Measurements from ENCODE around the gene CTNND2. TPM values are rescaled to one million over a fixed set of nuclear protein-coding genes. Genes with fewer than 3 reads are reported as not detected.

CTNND2 gene
- total RNA-seq, 2 experiments from 2014 or later, result 0.20 TPM; not detected in 1

DNA sequence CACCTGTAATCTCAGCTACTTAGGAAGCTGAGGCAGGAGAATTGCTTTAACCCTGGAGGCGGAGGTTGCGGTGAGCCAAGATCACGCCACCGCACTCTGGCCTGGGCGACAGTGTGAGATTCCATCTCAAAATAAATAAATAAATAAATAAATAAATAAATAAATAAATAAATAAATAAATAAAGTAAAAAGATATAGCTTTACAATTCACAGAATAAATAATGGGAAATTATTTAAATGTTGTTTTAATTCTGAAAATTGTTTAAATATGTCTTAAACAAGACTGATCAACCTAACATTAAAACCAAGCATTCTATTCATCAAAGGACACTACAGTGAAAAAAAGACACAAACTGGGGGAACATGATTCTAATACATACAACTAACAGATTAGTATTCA lies 357.1 kb downstream of the CTNND2 start:
- Histone ChIP-seq H3K4me3 (ENCODE audit: low read length) (no peak overlapping the region), H3K36me3 (ENCODE audit: insufficient read depth, low read length) (no peaks in the 10 kb centered on the region), H3K27ac (ENCODE audit: low read depth in 1 of 2, low read length in 2 of 2) (no peak overlapping the region), H3K27me3 (ENCODE audit: control insufficient read depth in 1 of 2, insufficient read depth in 2 of 2, low read length in 2 of 2) (no peaks in the 10 kb centered on the region), H3K9me3 (ENCODE audit: control insufficient read depth in 1 of 2, insufficient read depth in 1 of 2, low read length in 2 of 2) (peaks cover 0 to 4% of the 10 kb centered on the region in 2 experiments), H3K4me1 (ENCODE audit: insufficient read depth, low read length) (no peaks in the 10 kb centered on the region)
- Mint-ChIP-seq H3K27me3 (no peaks in the 10 kb centered on the region), H3K36me3 (ENCODE audit: low read depth) (no peaks in the 10 kb centered on the region), H3K4me1 (ENCODE audit: low read depth) (no peaks in the 10 kb centered on the region), H3K27ac (no peak overlapping the region), H3K4me3 (no peak overlapping the region), H3K9me3 (peaks cover 3% of the 10 kb centered on the region)
- DNase-seq (no peak), ATAC-seq (ENCODE audit: poor library complexity) (no peak)
- CTCF ChIA-PET, result no interaction called here
- intact Hi-C loops (cut with DNase I, micrococcal nuclease), result no loop called here
- TF ChIP-seq, protein P1, sequence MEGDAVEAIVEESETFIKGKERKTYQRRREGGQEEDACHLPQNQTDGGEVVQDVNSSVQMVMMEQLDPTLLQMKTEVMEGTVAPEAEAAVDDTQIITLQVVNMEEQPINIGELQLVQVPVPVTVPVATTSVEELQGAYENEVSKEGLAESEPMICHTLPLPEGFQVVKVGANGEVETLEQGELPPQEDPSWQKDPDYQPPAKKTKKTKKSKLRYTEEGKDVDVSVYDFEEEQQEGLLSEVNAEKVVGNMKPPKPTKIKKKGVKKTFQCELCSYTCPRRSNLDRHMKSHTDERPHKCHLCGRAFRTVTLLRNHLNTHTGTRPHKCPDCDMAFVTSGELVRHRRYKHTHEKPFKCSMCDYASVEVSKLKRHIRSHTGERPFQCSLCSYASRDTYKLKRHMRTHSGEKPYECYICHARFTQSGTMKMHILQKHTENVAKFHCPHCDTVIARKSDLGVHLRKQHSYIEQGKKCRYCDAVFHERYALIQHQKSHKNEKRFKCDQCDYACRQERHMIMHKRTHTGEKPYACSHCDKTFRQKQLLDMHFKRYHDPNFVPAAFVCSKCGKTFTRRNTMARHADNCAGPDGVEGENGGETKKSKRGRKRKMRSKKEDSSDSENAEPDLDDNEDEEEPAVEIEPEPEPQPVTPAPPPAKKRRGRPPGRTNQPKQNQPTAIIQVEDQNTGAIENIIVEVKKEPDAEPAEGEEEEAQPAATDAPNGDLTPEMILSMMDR (IDR thresholded peaks at IDR 0.05), result no peak
- POLR2A ChIA-PET, result no interaction called here

DNA sequence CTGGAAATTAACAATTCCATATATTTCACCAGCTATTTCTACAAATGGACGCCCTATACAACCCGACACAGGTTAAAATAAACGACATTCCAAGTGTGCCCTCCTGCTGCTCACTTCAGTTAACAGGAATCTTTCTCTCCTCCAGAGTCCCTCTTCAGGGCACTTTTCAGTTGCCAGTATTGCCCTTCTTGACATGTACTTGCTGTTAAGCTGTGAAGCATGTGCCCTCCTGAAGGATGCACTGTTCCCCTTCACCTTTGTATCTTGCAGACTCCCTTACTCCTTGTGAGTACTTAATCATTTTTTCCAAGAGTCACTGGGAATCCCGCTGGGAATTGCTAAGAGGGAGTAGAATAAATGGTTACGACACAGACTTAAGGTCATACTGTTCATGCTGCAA lies 364.1 kb downstream of the CTNND2 start:
- no peaks in the 10 kb centered on the region for H3K36me3 Mint-ChIP-seq (ENCODE audit: low read depth)
- intact Hi-C loops (cut with DNase I, micrococcal nuclease), result no loop called here
- Histone ChIP-seq H3K36me3 (ENCODE audit: insufficient read depth, low read length) (no peaks in the 10 kb centered on the region), H3K9me3 (ENCODE audit: control insufficient read depth in 1 of 2, insufficient read depth in 1 of 2, low read length in 2 of 2) (peaks cover 0 to 6% of the 10 kb centered on the region in 2 experiments), H3K4me3 (ENCODE audit: low read length) (no peak overlapping the region), H3K4me1 (ENCODE audit: insufficient read depth, low read length) (no peaks in the 10 kb centered on the region), H3K27ac (ENCODE audit: low read depth in 1 of 2, low read length in 2 of 2) (no peak overlapping the region), H3K27me3 (ENCODE audit: control insufficient read depth in 1 of 2, insufficient read depth in 2 of 2, low read length in 2 of 2) (no peaks in the 10 kb centered on the region)
- POLR2A ChIA-PET, result no interaction called here
- no peaks in the 10 kb centered on the region for H3K9me3 Mint-ChIP-seq
- CTCF ChIA-PET, result no interaction called here
- H3K4me3 Mint-ChIP-seq, result no peak overlapping the region
- no peak overlapping the region for H3K27ac Mint-ChIP-seq
- DNase-seq (no peak), ATAC-seq (ENCODE audit: poor library complexity) (no peak)
- H3K27me3 Mint-ChIP-seq, result no peaks in the 10 kb centered on the region
- TF ChIP-seq, protein P1 (IDR thresholded peaks at IDR 0.05), result no peak
- no peaks in the 10 kb centered on the region for H3K4me1 Mint-ChIP-seq (ENCODE audit: low read depth)

DNA sequence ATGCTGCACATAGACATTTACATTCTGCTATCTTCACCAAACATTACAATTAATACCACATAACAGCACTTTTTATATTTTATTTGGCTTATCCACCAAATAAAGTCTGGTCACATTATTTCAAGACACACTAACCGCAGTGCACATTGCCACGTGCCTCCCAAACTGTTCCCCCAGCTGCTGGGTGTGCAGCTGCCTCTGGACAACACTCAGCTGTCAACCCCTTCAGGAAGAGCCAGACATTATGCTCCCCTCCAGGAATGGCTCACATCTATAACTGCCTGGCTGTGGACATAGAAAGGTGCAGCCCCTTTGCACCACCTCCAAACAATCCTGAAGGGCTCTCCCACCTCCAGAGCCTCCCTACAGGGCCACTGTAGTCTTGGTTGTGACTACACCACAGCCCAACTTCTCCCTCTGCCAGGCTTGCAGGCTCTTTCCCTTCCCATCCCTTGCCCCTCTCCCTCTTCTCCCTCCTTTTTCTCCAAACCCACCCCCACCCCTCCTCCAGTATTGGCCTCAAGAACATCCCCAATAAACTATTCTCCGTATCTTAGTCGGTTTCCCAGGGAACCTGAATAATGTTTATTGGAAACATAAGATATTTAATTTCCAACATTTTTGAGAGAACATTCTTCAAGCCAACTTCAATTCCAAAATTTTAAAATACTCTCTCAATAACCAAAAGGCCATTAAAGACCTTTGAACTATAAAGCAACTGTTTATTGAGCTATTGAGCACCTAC lies 372.3 kb downstream of the CTNND2 start:
- H3K4me1 Mint-ChIP-seq (ENCODE audit: low read depth), result no peaks in the 10 kb centered on the region
- no peak overlapping the region for H3K4me3 Mint-ChIP-seq
- no peaks in the 10 kb centered on the region for H3K36me3 ChIP-seq (ENCODE audit: insufficient read depth, low read length)
- no peaks in the 10 kb centered on the region for H3K4me1 ChIP-seq (ENCODE audit: insufficient read depth, low read length)
- DNase-seq (no peak), ATAC-seq (ENCODE audit: poor library complexity) (no peak)
- peaks cover 0 to 4% of the 10 kb centered on the region in 2 experiments for H3K9me3 ChIP-seq (ENCODE audit: control insufficient read depth in 1 of 2, insufficient read depth in 1 of 2, low read length in 2 of 2)
- TF ChIP-seq, protein P1 (IDR thresholded peaks at IDR 0.05), result no peak
- POLR2A ChIA-PET, result no interaction called here
- no peak overlapping the region for H3K27ac ChIP-seq (ENCODE audit: low read depth in 1 of 2, low read length in 2 of 2)
- no peaks in the 10 kb centered on the region for H3K27me3 ChIP-seq (ENCODE audit: control insufficient read depth in 1 of 2, insufficient read depth in 2 of 2, low read length in 2 of 2)
- H3K36me3 Mint-ChIP-seq (ENCODE audit: low read depth), result no peaks in the 10 kb centered on the region
- H3K9me3 Mint-ChIP-seq, result no peaks in the 10 kb centered on the region
- CTCF ChIA-PET, result no interaction called here
- intact Hi-C loops (cut with DNase I, micrococcal nuclease), result no loop called here
- no peak overlapping the region for H3K27ac Mint-ChIP-seq
- H3K27me3 Mint-ChIP-seq, result no peaks in the 10 kb centered on the region
- H3K4me3 ChIP-seq (ENCODE audit: low read length), result no peak overlapping the region

Measured in CD4-positive, alpha-beta T cell (primary cell).